Nephron (organoid): ENCODE measurements around the gene TMEM204.

Source experiments
- H3K27ac Mint-ChIP-seq, 3 experiments: 2 replicates each; pipeline ENCODE4 v1.8.0; 2020; ENCODE audit warnings: mixed read lengths in 3 of 3, mild to moderate bottlenecking in 2 of 3, moderate library complexity in 1 of 3
- H3K27me3 Mint-ChIP-seq: 2 replicates; pipeline ENCODE4 v1.8.0; 2021; ENCODE audit warnings: low read depth, mild to moderate bottlenecking, moderate library complexity, mixed read lengths
- H3K36me3 Mint-ChIP-seq: 2 replicates; pipeline ENCODE4 v1.8.0; 2020; ENCODE audit warnings: low read depth, mixed read lengths
- H3K4me1 Mint-ChIP-seq: 2 replicates; pipeline ENCODE4 v1.8.0; 2020; ENCODE audit warnings: mixed read lengths
- H3K4me3 Mint-ChIP-seq, 3 experiments: 2 replicates each; pipeline ENCODE4 v1.8.0; 2020; ENCODE audit warnings: mild to moderate bottlenecking in 3 of 3, mixed read lengths in 3 of 3, moderate library complexity in 2 of 3
- H3K9me3 Mint-ChIP-seq: 2 replicates; pipeline ENCODE4 v1.8.0; 2020; ENCODE audit warnings: mixed read lengths
- CTCF ChIP-seq, 3 experiments: fragments of 200-600 bp; sonication (generic); IDR thresholded peaks; one replicate each; pipeline ENCODE4 v1.5.0; 2021; ENCODE audit warnings: antibody characterized with exemption in 3 of 3; ENCODE audit not compliant: unreplicated experiment in 3 of 3

The TMEM204 gene

GRCh38 chr16:1508494-1509187 lies 24.8 kb upstream of the TMEM204 start:
- peaks cover 7% of the 10 kb centered on the region for H3K9me3 Mint-ChIP-seq
- no peak overlapping the region for H3K27ac Mint-ChIP-seq
- no peaks in the 10 kb centered on the region for H3K4me1 Mint-ChIP-seq
- peaks cover 27% of the 10 kb centered on the region for H3K36me3 Mint-ChIP-seq
- H3K27me3 Mint-ChIP-seq: no peaks in the 10 kb centered on the region
- H3K4me3 Mint-ChIP-seq: no peak overlapping the region
- TF ChIP-seq CTCF (IDR thresholded peaks at IDR 0.05; ENCODE audit: unreplicated experiment in 3 of 3): no peak

DNA sequence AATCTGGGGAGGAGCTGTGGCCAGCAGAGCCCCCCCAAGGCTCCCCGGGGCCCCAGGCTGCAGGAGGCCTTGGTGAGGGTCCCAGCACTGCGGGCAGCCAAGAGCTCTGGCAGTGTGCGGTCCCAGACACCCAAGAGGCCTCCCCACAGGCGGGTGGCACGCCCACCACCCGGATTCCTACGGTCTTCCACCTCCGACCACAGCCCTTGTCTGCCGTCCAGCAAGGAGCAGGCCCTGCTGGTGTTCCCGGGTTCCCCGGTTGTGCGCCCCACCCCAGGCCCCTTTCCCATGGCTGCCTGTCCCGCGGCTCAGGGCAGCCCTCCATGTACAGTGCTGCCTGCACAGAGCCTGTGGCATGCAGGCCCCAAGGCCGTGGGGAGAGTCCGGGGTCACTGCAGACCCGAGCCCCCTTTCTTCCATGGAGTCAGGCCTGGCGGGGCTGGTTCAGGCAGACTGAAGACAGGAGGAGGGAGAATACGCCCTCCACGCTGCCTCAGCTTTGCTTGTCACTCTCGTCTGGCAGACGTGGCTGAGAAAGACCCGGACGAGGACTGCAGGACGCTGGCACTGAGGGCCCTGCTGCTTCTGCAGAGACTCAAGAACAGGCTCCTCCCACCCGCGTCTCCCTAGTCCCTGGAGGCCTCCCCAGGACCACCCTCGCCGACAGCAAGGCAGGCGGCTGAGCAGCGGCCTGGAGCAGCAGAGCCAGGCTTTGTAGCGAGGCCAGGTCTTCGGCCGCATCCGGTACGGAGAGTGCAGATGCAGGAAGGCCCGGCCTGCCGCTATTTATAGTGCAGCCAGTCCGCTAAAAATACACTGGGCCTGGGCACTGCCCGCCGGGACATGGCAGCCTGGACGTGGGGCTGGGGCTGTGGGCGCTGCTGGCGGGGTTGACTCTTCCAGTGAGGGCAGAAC lies 23.9 kb upstream of the TMEM204 start:
- peaks cover 10% of the 10 kb centered on the region for H3K9me3 Mint-ChIP-seq
- H3K4me3 Mint-ChIP-seq: no peak overlapping the region
- H3K36me3 Mint-ChIP-seq: peaks cover 33% of the 10 kb centered on the region
- H3K27ac Mint-ChIP-seq: no peak overlapping the region
- no peak for TF ChIP-seq CTCF (IDR thresholded peaks at IDR 0.05; ENCODE audit: unreplicated experiment in 3 of 3)
- H3K27me3 Mint-ChIP-seq: no peaks in the 10 kb centered on the region
- H3K4me1 Mint-ChIP-seq: no peaks in the 10 kb centered on the region

DNA sequence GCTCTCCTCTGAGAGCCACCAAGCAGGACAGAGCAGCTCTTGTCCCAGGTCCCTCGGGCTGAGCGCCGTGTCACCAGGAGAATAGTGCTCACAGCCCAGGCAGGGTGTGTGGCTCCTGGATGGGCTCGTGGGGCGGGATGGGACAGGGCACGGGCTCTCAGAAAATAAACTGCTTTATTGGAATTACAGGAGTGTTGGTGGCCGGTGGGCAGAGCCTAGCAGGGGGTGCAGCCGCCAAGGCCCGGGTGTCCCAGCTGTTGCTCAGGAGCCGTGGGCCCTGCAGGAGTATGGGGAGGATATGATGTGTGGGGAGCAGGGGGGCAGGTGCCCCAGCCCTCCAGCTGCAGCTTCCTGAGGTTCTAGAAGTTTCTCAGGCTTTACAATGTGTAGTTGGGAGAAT lies 23.2 kb upstream of the TMEM204 start:
- Mint-ChIP-seq H3K27me3 (no peaks in the 10 kb centered on the region), H3K9me3 (peaks cover 15% of the 10 kb centered on the region), H3K27ac (no peak overlapping the region), H3K36me3 (peaks cover 40% of the 10 kb centered on the region), H3K4me1 (no peaks in the 10 kb centered on the region), H3K4me3 (no peak overlapping the region)
- no peak for TF ChIP-seq CTCF (IDR thresholded peaks at IDR 0.05; ENCODE audit: unreplicated experiment in 3 of 3)

DNA sequence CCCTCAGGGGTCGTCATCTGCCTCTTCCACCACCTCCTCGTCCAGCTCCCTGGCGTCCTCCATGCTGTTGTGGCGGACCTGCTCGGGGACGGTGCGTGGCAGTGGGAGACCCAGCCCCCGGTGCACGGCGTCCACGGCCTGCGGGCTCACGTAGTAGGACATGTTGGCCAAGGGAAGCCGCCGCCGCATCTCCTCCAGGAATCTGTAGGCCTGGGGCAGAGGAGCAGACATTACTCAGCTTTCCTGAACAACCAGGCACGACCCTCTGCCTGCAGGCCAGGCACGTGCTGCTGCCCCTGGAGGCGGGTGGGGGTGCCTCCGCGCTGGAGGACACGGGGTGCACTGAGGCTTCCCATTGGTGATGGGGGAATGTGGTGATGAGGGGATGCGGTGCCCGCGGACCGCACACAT lies 22.5 kb upstream of the TMEM204 start:
- Mint-ChIP-seq H3K4me1 (no peaks in the 10 kb centered on the region), H3K27me3 (no peaks in the 10 kb centered on the region), H3K9me3 (peaks cover 15% of the 10 kb centered on the region), H3K4me3 (no peak overlapping the region), H3K27ac (no peak overlapping the region), H3K36me3 (peaks cover 46% of the 10 kb centered on the region)
- TF ChIP-seq CTCF (IDR thresholded peaks at IDR 0.05; ENCODE audit: unreplicated experiment in 3 of 3): no peak

DNA sequence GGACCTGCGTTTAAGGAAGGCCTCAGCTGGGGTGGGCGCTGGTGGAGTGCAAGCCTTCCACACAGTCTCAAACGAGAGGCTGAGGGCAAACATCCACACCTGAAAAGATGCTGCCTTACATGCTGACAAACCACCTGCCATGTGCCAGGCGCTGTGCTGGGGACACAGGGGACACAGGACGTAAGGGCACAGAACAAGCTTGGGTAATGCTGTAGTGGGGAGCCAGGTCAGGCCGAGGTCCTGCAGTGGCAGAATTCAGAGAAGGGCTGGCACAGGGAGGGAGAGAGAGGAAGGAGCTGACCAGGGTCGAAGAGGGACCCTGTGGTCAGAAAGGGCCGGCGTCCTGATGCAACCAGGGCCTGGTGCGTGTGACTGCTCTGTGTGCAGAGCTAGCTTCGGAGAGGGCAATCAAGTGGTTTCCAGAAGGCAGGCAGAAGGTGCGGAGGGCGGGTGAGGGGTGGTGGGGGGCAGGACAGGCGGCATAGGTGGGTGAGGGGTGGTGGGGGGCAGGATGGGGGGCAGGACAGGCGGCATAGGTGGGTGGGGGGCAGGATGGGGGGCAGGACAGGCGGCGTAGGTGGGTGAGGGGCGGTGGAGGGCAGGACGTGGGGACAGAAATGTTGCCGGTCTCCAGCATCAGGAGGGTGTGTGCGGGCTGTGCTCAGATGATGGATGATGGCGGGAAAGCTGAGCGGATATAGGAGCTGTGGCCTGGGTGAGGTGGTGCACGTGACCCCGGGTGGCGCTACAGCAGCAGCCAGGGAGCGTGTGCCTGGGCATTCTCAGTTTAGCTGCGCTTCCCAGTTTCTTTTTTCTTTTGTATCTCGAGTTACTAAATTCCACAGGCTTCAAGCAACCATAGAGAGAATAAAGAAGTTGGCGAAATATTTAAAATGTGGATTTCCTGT lies 21.6 kb upstream of the TMEM204 start:
- Mint-ChIP-seq H3K27me3 (no peaks in the 10 kb centered on the region), H3K27ac (no peak overlapping the region), H3K4me3 (no peak overlapping the region), H3K4me1 (no peaks in the 10 kb centered on the region), H3K36me3 (peaks cover 54% of the 10 kb centered on the region), H3K9me3 (peaks cover 17% of the 10 kb centered on the region)
- TF ChIP-seq CTCF (IDR thresholded peaks at IDR 0.05; ENCODE audit: unreplicated experiment in 3 of 3): no peak
